Measurements from ENCODE around the gene EFCAB8. TPM values are rescaled to one million over a fixed set of nuclear protein-coding genes. Genes with fewer than 3 reads are reported as not detected.

The EFCAB8 gene
- total RNA-seq = under 1 TPM in 2 of 5 donors, not detected in 3; 0.18 to 0.45 TPM
- polyA plus RNA-seq = not detected
- long read RNA-seq, donor 1 = 0 reads
- long read RNA-seq, donor 2 = 0 reads
- long read RNA-seq, donor 3 = 0 reads
- long read RNA-seq, donor 4 = 0 reads
- long read RNA-seq, donor 5 = 0 reads
- long read RNA-seq, donor 6 = 0 reads
- long read RNA-seq, donor 7 = 0 reads
- long read RNA-seq, donor 8 = 0 reads
- long read RNA-seq, donor 9 = 0 reads
- long read RNA-seq, donor 10 = 0 reads

DNA sequence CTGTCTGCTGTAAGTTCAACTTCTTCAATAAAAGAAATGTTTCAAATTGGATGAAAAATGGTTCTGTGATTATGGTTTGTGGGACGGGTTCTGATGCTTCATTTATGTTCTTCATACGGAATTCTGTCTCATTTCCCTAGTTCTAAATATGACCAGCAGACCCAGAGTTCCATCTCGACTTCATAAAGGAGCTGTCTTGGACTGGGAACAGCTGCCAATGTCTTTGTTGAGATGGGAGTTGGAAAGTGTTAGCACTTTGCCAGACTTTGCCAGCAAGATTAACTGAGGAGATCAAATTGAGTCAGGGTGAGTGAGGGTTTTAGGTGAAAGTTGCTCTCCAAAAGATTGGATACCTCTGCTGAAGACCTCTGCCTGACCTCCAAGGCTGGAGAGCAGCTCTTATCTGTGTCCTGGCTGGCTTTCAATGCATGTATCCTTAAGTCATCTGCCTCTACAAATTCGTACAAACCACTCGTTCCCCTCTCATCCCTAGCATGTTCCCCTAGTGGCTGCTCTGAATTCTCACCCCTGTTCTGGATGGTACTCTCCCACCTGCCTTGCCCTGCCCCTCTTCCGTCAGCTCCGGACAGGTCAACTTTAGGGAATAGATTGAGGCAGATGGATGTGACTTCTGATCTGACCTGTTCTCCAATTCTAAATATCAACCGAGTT, at the start of gene EFCAB8:
TSS of gene EFCAB8 (plus strand) at position 223 of the 672 bp plus-strand sequence. CDS start 4,870 bp downstream, outside the sequence.
- TF ChIP-seq EP300 (IDR thresholded peaks at IDR 0.05) = no peak
- TF ChIP-seq POLR2AphosphoS5 (IDR thresholded peaks at IDR 0.05) = no peak
- no peak for TF ChIP-seq CTCF (IDR thresholded peaks at IDR 0.05)
- TF ChIP-seq POLR2A (IDR thresholded peaks at IDR 0.05) = no peak

DNA sequence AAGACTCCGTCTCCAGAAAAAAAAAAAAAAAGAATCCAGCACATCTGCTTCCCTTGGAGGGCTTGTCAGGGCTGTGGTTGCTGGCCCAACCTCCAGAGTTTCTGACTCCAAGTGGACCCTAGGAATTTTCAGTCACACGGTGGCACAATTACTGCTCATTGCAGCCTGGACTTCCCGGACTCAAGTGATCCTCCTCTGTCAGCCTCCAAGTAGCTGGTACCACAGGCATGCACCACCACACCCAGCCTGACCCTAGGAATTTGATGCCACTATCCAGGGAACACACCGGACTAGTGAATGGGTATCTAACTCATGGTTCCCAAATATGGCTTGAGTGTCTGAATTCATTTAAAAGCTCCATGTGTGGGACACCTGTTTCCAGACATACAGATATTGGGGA, 48.8 kb upstream of the EFCAB8 start:
- intact Hi-C loops (cut with DNase I; ENCODE audit: low total_unique reads) = no loop called here
- H3K4me1 ChIP-seq = no peaks in the 10 kb centered on the region
- TF ChIP-seq CTCF (IDR thresholded peaks at IDR 0.05) (no peak), POLR2AphosphoS5 (IDR thresholded peaks at IDR 0.05) (no peak), EP300 (IDR thresholded peaks at IDR 0.05) (no peak), POLR2A (IDR thresholded peaks at IDR 0.05) (no peak)
- no peaks in the 10 kb centered on the region for H3K9me3 ChIP-seq
- peaks cover 0 to 16% (median 7%) of the 10 kb centered on the region in 4 donors for H3K36me3 ChIP-seq
- no peaks in the 10 kb centered on the region for H3K27me3 ChIP-seq
- H3K4me3 ChIP-seq = no peak overlapping the region
- DNase-seq = no peak
- 89 to 98% (median 97%) methylated on average over 4 of the region's 4 CpGs for WGBS, 5 donors
- no peak overlapping the region for H3K27ac ChIP-seq

More for the DNA sequence above, at the start of gene EFCAB8:
- DNase-seq = no peak
- H3K9me3 ChIP-seq = no peaks in the 10 kb centered on the region
- H3K36me3 ChIP-seq = peaks cover 7 to 42% (median 37%) of the 10 kb centered on the region in 4 donors
- intact Hi-C loops (cut with DNase I; ENCODE audit: low total_unique reads) = no loop called here
- no peaks in the 10 kb centered on the region for H3K4me1 ChIP-seq
- WGBS, 5 donors = 73 to 77% (median 76%) methylated on average over 8 of the region's 8 CpGs
- no peak within 1 kb of the TSS for H3K4me3 ChIP-seq
- no peak within 1 kb of the TSS for H3K27ac ChIP-seq
- no peaks in the 10 kb centered on the region for H3K27me3 ChIP-seq

- H3K27me3 ChIP-seq = no peaks in the 10 kb centered on the region
- intact Hi-C loops (cut with DNase I; ENCODE audit: low total_unique reads) = no loop called here
- WGBS, 5 donors = 82 to 91% (median 87%) methylated on average over 5 of the region's 5 CpGs
Measured at GRCh38 chr20:32810941-32811340, 47.8 kb upstream of the EFCAB8 start.

GRCh38 chr20:32811886-32812285, 46.8 kb upstream of the EFCAB8 start:
- Histone ChIP-seq H3K27ac (no peak overlapping the region), H3K36me3 (peaks cover 0 to 10% (median 5%) of the 10 kb centered on the region in 4 donors), H3K4me1 (no peaks in the 10 kb centered on the region), H3K27me3 (no peaks in the 10 kb centered on the region), H3K9me3 (no peaks in the 10 kb centered on the region), H3K4me3 (no peak overlapping the region)
- 83 to 94% (median 90%) methylated on average over 6 of the region's 6 CpGs for WGBS, 5 donors
- intact Hi-C loops (cut with DNase I; ENCODE audit: low total_unique reads) = no loop called here
- DNase-seq = no peak
- TF ChIP-seq POLR2AphosphoS5 (IDR thresholded peaks at IDR 0.05) (no peak), EP300 (IDR thresholded peaks at IDR 0.05) (no peak), CTCF (IDR thresholded peaks at IDR 0.05) (no peak), POLR2A (IDR thresholded peaks at IDR 0.05) (no peak)

More at GRCh38 chr20:32810941-32811340, 47.8 kb upstream of the EFCAB8 start:
- Histone ChIP-seq H3K9me3 (no peaks in the 10 kb centered on the region), H3K4me1 (no peaks in the 10 kb centered on the region), H3K4me3 (no peak overlapping the region), H3K36me3 (peaks cover 0 to 16% (median 5%) of the 10 kb centered on the region in 4 donors), H3K27ac (no peak overlapping the region)
- TF ChIP-seq POLR2A (IDR thresholded peaks at IDR 0.05) (no peak), POLR2AphosphoS5 (IDR thresholded peaks at IDR 0.05) (no peak), CTCF (IDR thresholded peaks at IDR 0.05) (no peak), EP300 (IDR thresholded peaks at IDR 0.05) (no peak)
- no peak for DNase-seq

Measured in stomach (tissue), 19 donors.